Loucy (cell line): ENCODE measurements around the gene TRMT44.

ENCODE experiments used
- H2AFZ ChIP-seq: fragments of 200-600 bp; sonication (generic); 2 replicates; pipeline ENCODE4 v1.6.0; 2016; ENCODE audit warnings: antibody characterized with exemption, mild to moderate bottlenecking, low read length, moderate library complexity
- H3F3A ChIP-seq: fragments of 200-600 bp; 2 replicates; pipeline ENCODE4 v1.6.0; 2016; ENCODE audit warnings: antibody characterized with exemption, low read depth, mild to moderate bottlenecking
- H3K27me3 ChIP-seq: fragments of 200-600 bp; sonication (generic); 2 replicates; pipeline ENCODE4 v1.6.1; 2014; ENCODE audit warnings: low read length, mild to moderate bottlenecking; ENCODE audit not compliant: insufficient read depth, poor library complexity, severe bottlenecking
- H3K36me3 ChIP-seq: fragments of 200-600 bp; sonication (generic); 2 replicates; pipeline ENCODE4 v1.6.1; 2016; ENCODE audit warnings: low read length; ENCODE audit not compliant: insufficient read depth
- H3K4me1 ChIP-seq: fragments of 200-600 bp; sonication (generic); 2 replicates; pipeline ENCODE4 v1.5.1; 2014; ENCODE audit warnings: low read length, mild to moderate bottlenecking; ENCODE audit not compliant: insufficient read depth, poor library complexity, severe bottlenecking
- H3K4me2 ChIP-seq: fragments of 200-600 bp; sonication (generic); 2 replicates; pipeline ENCODE4 v1.6.0; 2014; ENCODE audit warnings: antibody characterized with exemption, low read length, low read depth, mild to moderate bottlenecking; ENCODE audit not compliant: poor library complexity, severe bottlenecking
- H3K4me3 ChIP-seq: fragments of 200-600 bp; sonication (generic); 2 replicates; pipeline ENCODE4 v1.5.1; 2014; ENCODE audit warnings: low read length, mild to moderate bottlenecking, mixed read lengths; ENCODE audit not compliant: poor library complexity, severe bottlenecking
- H3K79me2 ChIP-seq: fragments of 200-600 bp; sonication (generic); 2 replicates; pipeline ENCODE4 v1.6.1; 2014; ENCODE audit warnings: low read length; ENCODE audit not compliant: insufficient read depth
- H3K9ac ChIP-seq: fragments of 200-600 bp; sonication (generic); 2 replicates; pipeline ENCODE4 v1.6.0; 2014; ENCODE audit warnings: mild to moderate bottlenecking, low read depth, low read length, moderate library complexity; ENCODE audit not compliant: poor library complexity, severe bottlenecking
- H3K9me2 ChIP-seq: fragments of 200-600 bp; sonication (generic); replicated peaks from 2 replicates; pipeline ENCODE4 v1.6.1; 2016; ENCODE audit warnings: low read depth, low read length, mixed read lengths
- H3K9me3 ChIP-seq: fragments of 200-600 bp; sonication (generic); 2 replicates; pipeline ENCODE4 v1.6.1; 2014; ENCODE audit warnings: mild to moderate bottlenecking, antibody characterized with exemption, low read length, low read depth; ENCODE audit not compliant: insufficient read depth
- H4K20me1 ChIP-seq: fragments of 200-600 bp; sonication (generic); 2 replicates; pipeline ENCODE4 v1.6.0; 2014; ENCODE audit warnings: antibody characterized with exemption, low read length, mild to moderate bottlenecking; ENCODE audit not compliant: insufficient read depth, poor library complexity, severe bottlenecking
- EZH2phosphoT487 ChIP-seq: fragments of 200-600 bp; IDR thresholded peaks from 2 replicates; pipeline ENCODE4 v1.6.1; 2018; ENCODE audit warnings: antibody characterized with exemption, mild to moderate bottlenecking, moderate library complexity, borderline replicate concordance
- TF ChIP-seq, protein P1 (sequence below): fragments of 200-600 bp; sonication (generic); conservative IDR thresholded peaks from 2 replicates; pipeline ENCODE4 v1.5.1; 2014; ENCODE audit warnings: mild to moderate bottlenecking, antibody characterized with exemption, low read length

Gene TRMT44

DNA sequence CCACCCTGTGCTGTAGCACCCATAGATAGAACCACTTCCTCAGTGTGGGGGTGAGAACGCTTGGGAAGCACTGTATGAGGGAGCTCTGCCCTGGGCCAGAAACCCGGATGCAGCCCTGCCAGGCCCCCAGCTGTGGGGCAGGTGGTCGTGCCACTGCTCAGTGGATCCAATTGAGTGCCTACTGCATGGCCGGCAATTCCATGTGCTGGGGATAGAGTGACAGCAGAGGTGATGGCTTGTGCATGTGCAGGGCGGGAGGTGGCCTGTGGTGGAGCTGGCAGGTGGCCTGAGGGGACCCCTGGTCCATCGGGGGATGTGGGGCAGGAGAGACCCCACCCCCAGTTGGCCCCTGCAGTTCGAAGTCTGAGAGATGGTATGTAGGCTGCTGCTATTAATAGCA lies 60.4 kb downstream of the TRMT44 start:
- Histone ChIP-seq H3K9ac (no peak overlapping the region), H2AFZ (no peak overlapping the region), H3K9me3 (peaks cover 8% of the 10 kb centered on the region; the same call in 1 of the 2 replicates), H3K79me2 (no peaks in the 10 kb centered on the region), H4K20me1 (no peaks in the 10 kb centered on the region), H3K4me1 (no peaks in the 10 kb centered on the region), H3K4me3 (no peak overlapping the region), H3K4me2 (no peak overlapping the region), H3K27me3 (no peaks in the 10 kb centered on the region), H3F3A (no peaks in the 10 kb centered on the region), H3K9me2 (no peaks in the 10 kb centered on the region), H3K36me3 (no peaks in the 10 kb centered on the region)
- TF ChIP-seq EZH2phosphoT487 = no peak
- TF ChIP-seq, protein P1, sequence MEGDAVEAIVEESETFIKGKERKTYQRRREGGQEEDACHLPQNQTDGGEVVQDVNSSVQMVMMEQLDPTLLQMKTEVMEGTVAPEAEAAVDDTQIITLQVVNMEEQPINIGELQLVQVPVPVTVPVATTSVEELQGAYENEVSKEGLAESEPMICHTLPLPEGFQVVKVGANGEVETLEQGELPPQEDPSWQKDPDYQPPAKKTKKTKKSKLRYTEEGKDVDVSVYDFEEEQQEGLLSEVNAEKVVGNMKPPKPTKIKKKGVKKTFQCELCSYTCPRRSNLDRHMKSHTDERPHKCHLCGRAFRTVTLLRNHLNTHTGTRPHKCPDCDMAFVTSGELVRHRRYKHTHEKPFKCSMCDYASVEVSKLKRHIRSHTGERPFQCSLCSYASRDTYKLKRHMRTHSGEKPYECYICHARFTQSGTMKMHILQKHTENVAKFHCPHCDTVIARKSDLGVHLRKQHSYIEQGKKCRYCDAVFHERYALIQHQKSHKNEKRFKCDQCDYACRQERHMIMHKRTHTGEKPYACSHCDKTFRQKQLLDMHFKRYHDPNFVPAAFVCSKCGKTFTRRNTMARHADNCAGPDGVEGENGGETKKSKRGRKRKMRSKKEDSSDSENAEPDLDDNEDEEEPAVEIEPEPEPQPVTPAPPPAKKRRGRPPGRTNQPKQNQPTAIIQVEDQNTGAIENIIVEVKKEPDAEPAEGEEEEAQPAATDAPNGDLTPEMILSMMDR = no peak

DNA sequence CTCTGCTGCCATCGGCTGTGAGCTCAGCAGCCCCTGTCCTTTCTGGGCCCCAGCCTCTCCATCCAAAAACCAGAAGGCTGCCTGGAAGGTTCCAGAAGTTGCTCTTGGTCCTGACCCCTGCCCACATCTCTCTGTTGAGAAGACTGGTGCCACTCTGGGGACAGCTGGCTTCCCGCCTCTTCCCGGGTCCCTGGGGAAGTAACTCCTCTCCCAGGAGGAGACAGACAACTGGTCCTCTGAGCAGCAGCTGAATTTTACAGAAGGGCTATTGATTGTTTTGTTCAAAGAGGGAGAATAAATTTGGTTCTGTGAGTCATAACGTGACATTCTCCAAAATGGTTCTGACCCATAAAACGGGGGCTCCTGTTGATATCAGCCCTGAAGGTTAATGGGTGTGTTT lies 61.2 kb downstream of the TRMT44 start:
- Histone ChIP-seq H3K9me3 (peaks cover 8% of the 10 kb centered on the region; the same call in 1 of the 2 replicates), H3K4me3 (no peak overlapping the region), H3K9me2 (no peaks in the 10 kb centered on the region), H3K27me3 (no peaks in the 10 kb centered on the region), H3K4me2 (no peak overlapping the region), H2AFZ (no peak overlapping the region), H3K79me2 (no peaks in the 10 kb centered on the region), H3K36me3 (no peaks in the 10 kb centered on the region), H4K20me1 (no peaks in the 10 kb centered on the region), H3K4me1 (no peaks in the 10 kb centered on the region), H3K9ac (no peak overlapping the region), H3F3A (no peaks in the 10 kb centered on the region)
- no peak for TF ChIP-seq EZH2phosphoT487
- TF ChIP-seq, protein P1 = no peak

DNA sequence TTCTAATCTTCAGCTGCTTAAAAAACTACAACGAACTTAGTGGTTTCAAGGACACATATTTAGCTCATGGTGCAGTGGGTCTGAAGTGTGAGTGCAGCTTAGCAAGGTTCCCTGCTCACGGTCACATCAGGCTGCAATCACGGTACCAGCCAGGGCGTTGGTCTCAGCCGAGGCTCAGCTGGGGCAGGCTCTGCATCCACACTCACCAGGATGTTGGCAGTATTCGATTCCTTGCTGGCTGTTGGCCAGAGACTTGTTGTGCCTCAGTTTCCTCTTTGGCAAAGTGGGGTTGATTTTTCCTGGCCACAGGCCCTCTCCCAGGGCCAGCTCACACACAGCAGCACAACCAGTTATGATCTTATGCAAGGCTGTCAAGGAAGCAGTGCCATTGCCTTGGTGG lies 61.8 kb downstream of the TRMT44 start:
- Histone ChIP-seq H3K4me2 (no peak overlapping the region), H3K9me3 (peaks cover 8% of the 10 kb centered on the region; the same call in 1 of the 2 replicates), H4K20me1 (no peaks in the 10 kb centered on the region), H3K79me2 (no peaks in the 10 kb centered on the region), H3K4me3 (no peak overlapping the region), H3F3A (no peaks in the 10 kb centered on the region), H3K36me3 (no peaks in the 10 kb centered on the region), H3K9ac (no peak overlapping the region), H2AFZ (no peak overlapping the region), H3K9me2 (no peaks in the 10 kb centered on the region), H3K4me1 (no peaks in the 10 kb centered on the region), H3K27me3 (no peaks in the 10 kb centered on the region)
- TF ChIP-seq EZH2phosphoT487 = no peak
- TF ChIP-seq, protein P1 = no peak
